IMR-90 (cell line): Measurements from ENCODE around the gene OR1K1. TPM values are rescaled to one million over a fixed set of nuclear protein-coding genes. Genes with fewer than 3 reads are reported as not detected.

Experiments used
- ATAC-seq: fragments of 200-7000 bp; cut with Tn5 transposase; 2 replicates; pipeline ENCODE4 v1.9.1; 2020; ENCODE audit warnings: low read depth, mild to moderate bottlenecking, moderate library complexity
- BruUV-seq: library from RNA; stranded (reverse); fragments of 400-500 nt; replicated peaks from 2 replicates; lab custom pipeline; 2021; lab: Mats Ljungman, UMichigan
- CTCF ChIA-PET: fragments of 300-600 bp; formaldehyde crosslinking; extraction: SDS; loops from one replicate; lab custom pipeline; 2021; ENCODE audit warnings: antibody characterized with exemption; lab: Yijun Ruan, JAX
- POLR2A ChIA-PET: fragments of 300-600 bp; sonication (Branson Sonifier 250); formaldehyde crosslinking; loops from one replicate; lab custom pipeline; 2022; ENCODE audit warnings: antibody characterized with exemption; ENCODE audit not compliant: unreplicated experiment; lab: Charles Lee
- DNase-seq: peaks from one replicate; pipeline ENCODE4 v3.0.0; 2013
- H2AFZ ChIP-seq: replicated peaks from 2 replicates; pipeline ENCODE3; 2013; ENCODE audit warnings: low read length, mild to moderate bottlenecking; ENCODE audit not compliant: poor library complexity
- H2AK5ac ChIP-seq: 2 replicates; pipeline ENCODE4 v1.6.1; 2013; ENCODE audit warnings: low read depth, low read length, inconsistent platforms
- H2AK9ac ChIP-seq: replicated peaks from 2 replicates; pipeline ENCODE3; 2013; ENCODE audit warnings: mild to moderate bottlenecking, low read depth, low read length, moderate library complexity; ENCODE audit not compliant: poor library complexity
- H2BK120ac ChIP-seq: 2 replicates; pipeline ENCODE4 v1.6.1; 2013; ENCODE audit warnings: low read depth, low read length, inconsistent platforms
- H2BK15ac ChIP-seq: 3 replicates; pipeline ENCODE4 v1.6.1; 2013; ENCODE audit warnings: low read depth, low read length, inconsistent platforms
- H2BK20ac ChIP-seq: 2 replicates; pipeline ENCODE4 v1.6.1; 2013; ENCODE audit warnings: low read depth, mild to moderate bottlenecking, inconsistent platforms, low read length, moderate library complexity
- H2BK5ac ChIP-seq: 2 replicates; pipeline ENCODE4 v1.6.1; 2013; ENCODE audit warnings: mild to moderate bottlenecking, low read depth, low read length, inconsistent platforms; ENCODE audit not compliant: poor library complexity, severe bottlenecking
- H3K14ac ChIP-seq: replicated peaks from 2 replicates; pipeline ENCODE4 v1.6.1; 2013; ENCODE audit warnings: low read depth, low read length, inconsistent platforms
- H3K18ac ChIP-seq: 2 replicates; pipeline ENCODE4 v1.6.1; 2013; ENCODE audit warnings: low read depth, low read length, control low read depth
- H3K23ac ChIP-seq: 2 replicates; pipeline ENCODE4 v1.6.1; 2013; ENCODE audit warnings: low read depth, low read length, inconsistent platforms
- H3K27ac ChIP-seq: 2 replicates; pipeline ENCODE4 v1.5.1; 2013; ENCODE audit warnings: mild to moderate bottlenecking, control low read depth, low read length; ENCODE audit not compliant: insufficient read depth
- H3K27me3 ChIP-seq: 2 replicates; pipeline ENCODE4 v1.6.1; 2013; ENCODE audit warnings: low read length; ENCODE audit not compliant: control insufficient read depth, insufficient read depth
- H3K36me3 ChIP-seq: 2 replicates; pipeline ENCODE4 v1.6.1; 2013; ENCODE audit warnings: low read length, mixed read lengths; ENCODE audit not compliant: control insufficient read depth, insufficient read depth
- H3K4ac ChIP-seq: 2 replicates; pipeline ENCODE4 v1.6.1; 2013; ENCODE audit warnings: low read depth, low read length, inconsistent platforms
- H3K4me1 ChIP-seq: 2 replicates; pipeline ENCODE4 v1.6.1; 2013; ENCODE audit warnings: low read length, mixed read lengths; ENCODE audit not compliant: control insufficient read depth, insufficient read depth
- H3K4me2 ChIP-seq: 2 replicates; pipeline ENCODE4 v1.6.1; 2013; ENCODE audit warnings: low read depth, mild to moderate bottlenecking, control low read depth, low read length, moderate library complexity
- H3K4me3 ChIP-seq: 2 replicates; pipeline ENCODE4 v1.5.1; 2013; ENCODE audit warnings: low read depth, mild to moderate bottlenecking, control low read depth, low read length, moderate library complexity; ENCODE audit not compliant: insufficient read depth
- H3K56ac ChIP-seq: 2 replicates; pipeline ENCODE4 v1.6.1; 2013; ENCODE audit warnings: low read length, inconsistent platforms; ENCODE audit not compliant: insufficient read depth; ENCODE audit errors: extremely low read depth
- H3K79me1 ChIP-seq, 2 experiments: 2 replicates each; pipeline ENCODE4 v1.6.1; 2013; ENCODE audit warnings: low read length in 2 of 2, inconsistent platforms in 1 of 2, low read depth in 1 of 2
- H3K9ac ChIP-seq: 2 replicates; pipeline ENCODE4 v1.6.1; 2013; ENCODE audit warnings: low read depth, low read length, control low read depth
- H3K9me1 ChIP-seq: 2 replicates; pipeline ENCODE4 v1.6.1; 2013; ENCODE audit warnings: low read length, inconsistent platforms; ENCODE audit not compliant: insufficient read depth
- H3K9me3 ChIP-seq: 2 replicates; pipeline ENCODE4 v1.6.1; 2013; ENCODE audit warnings: low read length; ENCODE audit not compliant: control insufficient read depth, insufficient read depth
- H4K20me1 ChIP-seq: 2 replicates; pipeline ENCODE4 v1.6.1; 2013; ENCODE audit warnings: low read length, inconsistent platforms; ENCODE audit not compliant: insufficient read depth
- H4K5ac ChIP-seq: 2 replicates; pipeline ENCODE4 v1.6.1; 2013; ENCODE audit warnings: mild to moderate bottlenecking, low read depth, low read length, control low read depth
- H4K8ac ChIP-seq, 2 experiments: 2 replicates each; pipeline ENCODE4 v1.6.1; 2013; ENCODE audit warnings: low read depth in 2 of 2, low read length in 2 of 2, control low read depth in 1 of 2, inconsistent platforms in 1 of 2
- H4K91ac ChIP-seq: 2 replicates; pipeline ENCODE4 v1.6.1; 2013; ENCODE audit warnings: low read depth, low read length, inconsistent platforms; ENCODE audit not compliant: insufficient read depth
- RFX5 ChIP-seq: IDR thresholded peaks from 2 replicates; pipeline ENCODE4 v1.8.0; 2012; ENCODE audit warnings: low read depth, mild to moderate bottlenecking, low read length, moderate library complexity
- USF2 ChIP-seq: fragments of 150-350 bp; IDR thresholded peaks from 2 replicates; pipeline ENCODE4 v1.6.1; 2017; ENCODE audit warnings: mild to moderate bottlenecking, antibody characterized with exemption, low read length, low read depth
- WGBS, 2 experiments: methylation state at CpG; one replicate each; pipeline versions ENCODE4 v1.1.5 to v1.1.7; 2013; ENCODE audit warnings: missing lambda C conversion rate in 2 of 2; ENCODE audit not compliant: insufficient read length in 1 of 2; ENCODE audit errors: extremely low coverage in 2 of 2; 5-methylcytosine and 5-hydroxymethylcytosine counted together
- dilution Hi-C: fragments of 300-500 bp; cut with HindIII; formaldehyde crosslinking; loops from one replicate; pipeline ENCODE4 v1.14.3; 2018; ENCODE audit warnings: low sequenced_read_pairs; ENCODE audit not compliant: unreplicated experiment
- in situ Hi-C: fragments of 300-500 bp; cut with MboI; formaldehyde crosslinking; loops from 3 replicates; pipeline ENCODE4 v1.14.3; 2019; ENCODE audit warnings: low sequenced_read_pairs, inconsistent platforms, mixed read lengths
- intact Hi-C: fragments of 100-400 bp; cut with micrococcal nuclease; formaldehyde crosslinking; loops from 2 replicates; pipeline ENCODE4 v1.10.0; 2022
- polyA plus RNA-seq, 3 experiments: library from polyadenylated mRNA; depleted of rRNA; stranded (reverse); fragments of >200 nt; gene quantifications; 2 replicates each; pipeline ENCODE4 v1.2.3, GENCODE V29; 2012; ENCODE audit warnings: low replicate concordance in 1 of 3
- total RNA-seq: library from RNA; depleted of rRNA; stranded (reverse); fragments of >200 nt; gene quantifications from 2 replicates; pipeline ENCODE4 v1.2.3, GENCODE V29; 2012

OR1K1 gene
- total and polyA plus RNA-seq, 2 of the 4 experiments (the other 2 are of a cell fraction): not detected

DNA sequence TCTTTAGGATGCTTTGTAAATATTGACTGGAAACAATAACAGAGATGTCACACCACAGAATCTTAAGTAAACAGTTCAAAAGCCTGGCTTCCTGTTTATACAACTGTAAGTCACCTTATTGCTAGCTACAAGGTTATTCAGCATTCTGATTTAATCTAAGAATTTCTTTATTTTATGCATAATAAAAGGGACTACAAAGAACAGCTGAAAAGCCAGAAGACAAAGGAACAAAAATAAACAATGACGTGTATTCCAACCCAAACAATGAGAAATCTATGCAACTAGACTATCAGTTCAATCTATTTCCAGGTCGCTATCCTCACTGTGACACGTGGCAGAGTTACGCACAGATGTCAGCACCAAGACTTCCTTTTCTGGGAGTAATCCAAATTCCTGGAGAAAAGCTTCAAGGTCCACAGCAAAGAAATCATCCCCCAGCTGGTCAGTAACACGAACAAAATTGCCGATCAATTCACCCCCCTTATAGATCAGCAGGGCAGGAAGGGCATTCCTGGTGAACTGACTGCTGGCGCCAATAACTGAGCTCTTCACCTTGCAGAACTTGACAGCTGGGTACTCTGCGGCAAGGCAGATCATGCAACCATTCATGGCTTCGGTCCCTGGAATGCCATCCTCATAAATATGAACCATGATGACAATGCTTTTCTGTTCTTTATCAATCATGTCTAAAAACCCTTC lies 20.0 kb downstream of the OR1K1 start:
- Histone ChIP-seq H3K36me3 (peaks cover 34% of the 10 kb centered on the region), H3K9me1 (peaks cover 14% of the 10 kb centered on the region), H4K5ac (0 out of 2 replicates have a peak overlapping the region, but pooled peaks have one; percentile 12), H3K4me1 (peaks cover 10% of the 10 kb centered on the region), H3K9ac (no peak overlapping the region), H3K9me3 (no peaks in the 10 kb centered on the region), H2AK9ac (peak overlapping the region; percentile 65), H3K14ac (peak overlapping the region; percentile 75; the same call in 1 of the 2 replicates), H4K20me1 (no peaks in the 10 kb centered on the region), H3K4me3 (no peak overlapping the region), H3K4me2 (peak overlapping the region; percentile 19), H3K79me1 (peaks cover 24 to 44% of the 10 kb centered on the region in 2 experiments), H2BK15ac (peak overlapping the region; percentile 57; the same call in 1 of the 3 replicates), H4K91ac (peak overlapping the region; percentile 43; the same call in 1 of the 2 replicates), H2BK120ac (peak overlapping the region; percentile 84), H3K4ac (peak overlapping the region; percentile 82), H4K8ac (peak overlapping the region in 1 of 2 experiments; percentile 75; a peak in 1 of 4 replicates), H2AK5ac (peak overlapping the region; percentile 87), H2BK20ac (peak overlapping the region; percentile 52), H3K23ac (peak overlapping the region; percentile 80), H2BK5ac (peak overlapping the region; percentile 49), H3K27me3 (no peaks in the 10 kb centered on the region), H3K27ac (peak overlapping the region; percentile 60), H3K56ac (peak overlapping the region; percentile 57; the same call in 1 of the 2 replicates), H3K18ac (peak overlapping the region; percentile 67), H2AFZ (no peak overlapping the region)
- in situ Hi-C loops: loop anchor here (10.0 kb wide), 1 partner anchor 445 kb away; the partner anchor contains the start of gene PTGS1
- dilution Hi-C loops: no loop called here
- DNase-seq (peak; percentile 78), ATAC-seq (peak; percentile 30; the same call in 1 of the 2 replicates)
- TSS peak; percentile 60 for BruUV-seq
- intact Hi-C loops: loop anchor here (10.0 kb wide), 1 partner anchor 725 kb away; the partner anchor contains the start of gene TTLL11
- WGBS, 2 experiments: 42% methylated on average over 4 of the region's 9 CpGs; no CpG with 5 or more reads in 1 of the 2 experiments
- POLR2A ChIA-PET: no interaction called here
- no peak for TF ChIP-seq RFX5
- peak; percentile 42; the same call in 1 of the 2 replicates for TF ChIP-seq USF2
- CTCF ChIA-PET: no interaction called here
